CD4-positive, alpha-beta T cell treated with Interleukin-12 subunit alpha and Interleukin-12 subunit beta, for 1 hour (primary cell): Measurements from ENCODE around the gene CTLA4.
"Not testable (repeated sequence)": the region's sequence is repeated elsewhere in the genome, so short reads cannot be mapped to it uniquely, and the experiment has no call there.

Experiments
- DNase-seq: peaks from one replicate; pipeline ENCODE4 v3.0.0-alpha.2; 2020

Gene CTLA4

GRCh38 chr2:203858176-203858575 is 9.4 kb upstream of the CTLA4 start:
- DNase-seq = peak; percentile 51

- no peak for DNase-seq
Observed at GRCh38 chr2:203859030-203859789, 8.4 kb upstream of the CTLA4 start.

- no peak for DNase-seq
Observed at GRCh38 chr2:203861197-203861596, 6.4 kb upstream of the CTLA4 start.

- no peak for DNase-seq
Observed at GRCh38 chr2:203861607-203862006, 6.0 kb upstream of the CTLA4 start.

GRCh38 chr2:203869223-203870042 is 1.9 kb downstream of the CTLA4 start:
- peak; percentile 69 for DNase-seq

GRCh38 chr2:203870481-203870880 is 2.9 kb downstream of the CTLA4 start:
- no peak for DNase-seq

- no peak for DNase-seq
Observed at GRCh38 chr2:203870941-203871340, 3.4 kb downstream of the CTLA4 start.

- no peak for DNase-seq
Observed at GRCh38 chr2:203871371-203871983, 3.9 kb downstream of the CTLA4 start.

GRCh38 chr2:203873461-203873860 is 5.9 kb downstream of the CTLA4 start:
- DNase-seq = no peak

- DNase-seq = no peak
Observed at GRCh38 chr2:203873921-203874631, 6.5 kb downstream of the CTLA4 start.

- no peak for DNase-seq
Observed at GRCh38 chr2:203875471-203875870, 7.9 kb downstream of the CTLA4 start.

GRCh38 chr2:203876328-203876727 is 8.8 kb downstream of the CTLA4 start:
- DNase-seq = no peak

- DNase-seq = no peak
Observed at GRCh38 chr2:203878063-203878462, 10.5 kb downstream of the CTLA4 start.

- DNase-seq = no peak
Observed at GRCh38 chr2:203880557-203881125, 13.1 kb downstream of the CTLA4 start.

- DNase-seq = not testable (repeated sequence)
Observed at GRCh38 chr2:203881185-203881584, 13.6 kb downstream of the CTLA4 start.

- no peak for DNase-seq
Observed at GRCh38 chr2:203882551-203882950, 15.0 kb downstream of the CTLA4 start.

GRCh38 chr2:203886661-203887151 is 19.1 kb downstream of the CTLA4 start:
- DNase-seq = peak; percentile 12

- DNase-seq = no peak
Observed at GRCh38 chr2:203887677-203888076, 20.1 kb downstream of the CTLA4 start.

GRCh38 chr2:203889542-203889941 is 22.0 kb downstream of the CTLA4 start:
- no peak for DNase-seq

GRCh38 chr2:203889944-203890343 is 22.4 kb downstream of the CTLA4 start:
- no peak for DNase-seq

GRCh38 chr2:203890733-203891132 is 23.2 kb downstream of the CTLA4 start:
- no peak for DNase-seq

GRCh38 chr2:203891474-203891873 is 23.9 kb downstream of the CTLA4 start:
- DNase-seq = peak; percentile 23

- DNase-seq = no peak
Observed at GRCh38 chr2:203892207-203892606, 24.6 kb downstream of the CTLA4 start.
